Suprapubic skin (tissue), 4 donors: ENCODE results near the gene TBL1X.

ENCODE experiments used
- CTCF ChIP-seq, 2 donors: fragments of 200-600 bp in 1 of 2; fragments of 450-650 bp in 1 of 2; sonication (generic) in 1 of 2; IDR thresholded peaks; one replicate each; pipeline ENCODE4 v1.5.1; 2016 to 2019; ENCODE audit warnings: antibody characterized with exemption in 2 of 2, mild to moderate bottlenecking in 1 of 2, moderate library complexity in 1 of 2
- POLR2A ChIP-seq, 2 donors: fragments of 450-650 bp; IDR thresholded peaks; one replicate each; pipeline ENCODE4 v1.6.1; 2017; ENCODE audit warnings: antibody characterized with exemption in 2 of 2, mild to moderate bottlenecking in 2 of 2, moderate library complexity in 2 of 2
- POLR2AphosphoS5 ChIP-seq, 3 donors: sonication (generic); formaldehyde crosslinking; IDR thresholded peaks; one replicate each; pipeline ENCODE4 v1.6.1; 2017; ENCODE audit warnings: antibody characterized with exemption in 3 of 3

GRCh38 chrX:9745417-9746115 is 280.7 kb downstream of the TBL1X start:
- no peak for TF ChIP-seq CTCF (IDR thresholded peaks at IDR 0.05)
- TF ChIP-seq POLR2A (IDR thresholded peaks at IDR 0.05): no peak
- TF ChIP-seq POLR2AphosphoS5 (IDR thresholded peaks at IDR 0.05): no peak
